Left forelimb (tissue), 1 donor: ENCODE measurements around the gene R3HDM2.

ENCODE experiments used
- DNase-seq: peaks from one replicate; pipeline ENCODE4 v3.0.0-alpha.2; 2018; ENCODE audit warnings: low spot score

R3HDM2 gene

GRCh38 chr12:57229046-57229633 lies 201.7 kb downstream of the R3HDM2 start:
- no peak for DNase-seq

DNA sequence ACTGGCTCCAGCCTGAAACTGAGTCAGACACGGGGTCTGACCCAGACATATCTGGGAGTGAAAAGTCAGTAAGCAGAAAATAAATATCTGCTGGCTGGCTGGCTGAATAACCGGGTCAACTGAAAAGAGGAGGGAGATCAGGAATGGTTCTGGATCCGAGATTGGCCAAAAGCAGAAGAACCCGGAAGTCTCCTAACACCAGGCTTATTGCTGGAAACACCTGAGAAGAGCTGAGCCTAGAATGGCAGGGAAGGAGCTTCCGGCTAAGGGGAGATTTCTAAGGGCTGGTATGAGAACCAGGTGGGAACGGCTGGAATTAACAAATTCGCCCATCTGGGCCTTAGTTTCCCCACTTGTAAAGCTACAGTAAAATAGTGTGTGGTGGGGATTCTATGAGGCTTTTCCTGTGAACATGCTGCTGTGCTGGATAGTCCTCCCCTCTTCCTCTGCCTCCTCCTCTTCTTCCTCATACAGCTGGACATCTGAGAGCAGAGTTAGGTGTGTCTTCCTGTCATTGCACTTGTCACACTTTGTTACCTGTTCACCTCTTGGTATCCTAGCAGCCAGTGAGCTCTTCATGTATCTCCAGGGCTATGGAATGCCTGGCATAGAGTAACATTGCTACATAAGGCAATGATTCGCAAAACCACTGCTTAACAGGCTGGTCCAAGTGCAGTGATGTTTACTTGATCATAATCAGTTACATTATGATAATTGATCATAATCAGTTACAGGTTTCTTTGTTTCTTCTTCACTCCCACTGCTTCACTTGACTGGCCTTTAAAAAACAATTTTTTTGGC lies 203.3 kb downstream of the R3HDM2 start:
- no peak for DNase-seq

GRCh38 chr12:57226588-57227314 lies 204.1 kb downstream of the R3HDM2 start:
- no peak for DNase-seq

DNA sequence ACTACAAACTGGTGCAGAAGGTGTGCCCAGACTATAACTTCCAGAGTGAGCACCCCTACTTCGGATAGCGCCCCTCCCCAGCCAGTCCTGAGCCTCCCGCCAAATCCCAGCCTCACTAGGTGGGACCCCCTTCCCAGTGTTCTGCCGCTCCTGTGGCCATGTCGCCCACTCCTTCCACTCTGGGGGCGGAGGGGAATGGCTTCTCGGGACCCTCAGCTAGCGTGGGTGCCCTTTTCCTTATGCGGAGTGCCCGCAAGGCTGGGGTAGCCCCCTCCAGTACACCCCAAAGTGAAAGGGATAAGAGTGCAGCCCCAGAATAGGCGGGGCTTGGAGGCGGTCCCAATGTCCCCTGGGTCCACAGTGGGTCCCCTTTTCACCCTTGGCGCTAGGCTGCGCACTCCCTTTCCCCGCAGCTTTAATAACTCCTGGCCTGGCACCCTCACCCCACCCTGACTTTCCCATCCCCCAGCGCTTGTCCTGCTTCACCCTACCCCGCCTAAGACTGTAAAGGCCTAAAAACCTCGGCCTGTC lies 205.1 kb downstream of the R3HDM2 start:
- DNase-seq = no peak

DNA sequence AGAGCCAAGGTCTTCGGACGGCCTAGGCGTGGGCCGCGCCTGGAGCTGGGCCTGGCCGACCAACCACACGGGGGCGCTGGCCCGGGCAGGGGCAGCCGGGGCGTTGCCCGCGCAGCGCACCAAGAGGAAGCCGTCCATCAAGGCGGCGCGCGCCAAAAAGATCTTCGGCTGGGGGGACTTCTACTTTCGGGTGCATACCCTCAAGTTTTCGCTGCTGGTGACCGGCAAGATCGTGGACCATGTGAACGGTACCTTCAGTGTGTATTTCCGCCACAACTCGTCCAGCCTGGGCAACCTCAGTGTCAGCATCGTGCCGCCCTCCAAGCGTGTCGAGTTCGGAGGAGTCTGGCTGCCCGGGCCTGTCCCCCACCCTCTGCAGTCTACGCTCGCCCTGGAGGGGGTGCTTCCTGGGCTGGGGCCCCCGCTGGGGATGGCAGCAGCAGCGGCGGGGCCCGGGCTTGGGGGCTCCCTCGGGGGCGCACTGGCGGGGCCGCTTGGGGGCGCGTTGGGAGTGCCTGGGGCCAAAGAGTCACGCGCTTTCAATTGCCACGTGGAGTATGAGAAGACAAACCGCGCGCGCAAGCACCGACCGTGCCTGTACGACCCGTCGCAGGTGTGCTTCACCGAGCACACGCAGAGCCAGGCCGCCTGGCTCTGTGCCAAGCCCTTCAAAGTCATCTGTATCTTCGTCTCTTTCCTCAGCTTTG lies 205.7 kb downstream of the R3HDM2 start:
- no peak for DNase-seq

DNA sequence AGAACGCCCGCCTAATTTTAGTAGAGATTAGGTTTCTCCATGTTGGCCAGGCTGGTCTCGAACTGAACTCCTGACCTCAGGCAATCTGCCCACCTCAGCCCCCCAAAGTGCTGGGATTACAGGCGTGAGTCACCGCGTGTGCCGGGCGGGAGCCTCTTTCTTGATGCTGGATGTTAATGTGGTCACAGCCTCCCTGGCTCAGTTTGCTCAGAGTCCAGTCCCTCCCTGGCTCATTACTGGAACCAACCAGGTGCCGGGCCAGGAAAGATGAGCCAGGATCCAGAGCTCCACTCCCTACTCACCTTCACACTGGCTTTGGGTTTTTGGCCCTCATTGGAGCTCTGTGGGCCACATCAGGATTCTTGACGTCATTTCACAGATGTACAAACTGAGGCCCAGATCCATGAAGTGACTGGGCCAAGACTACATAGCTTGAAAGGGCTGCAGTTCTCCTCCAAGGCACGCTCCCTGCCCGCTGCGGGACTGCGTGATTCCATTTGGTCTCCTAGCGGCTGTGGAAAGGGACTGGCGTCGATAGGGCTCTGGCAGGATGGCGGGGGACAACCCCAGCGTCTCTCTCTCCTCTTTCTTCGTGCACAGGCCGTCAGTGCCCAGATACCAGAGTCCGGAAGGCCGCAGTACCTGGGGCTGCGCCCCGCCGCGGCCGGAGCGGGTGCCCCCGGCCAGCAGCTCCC lies 206.4 kb downstream of the R3HDM2 start:
- DNase-seq = no peak

GRCh38 chr12:57223191-57224165 lies 207.4 kb downstream of the R3HDM2 start:
- no peak for DNase-seq

DNA sequence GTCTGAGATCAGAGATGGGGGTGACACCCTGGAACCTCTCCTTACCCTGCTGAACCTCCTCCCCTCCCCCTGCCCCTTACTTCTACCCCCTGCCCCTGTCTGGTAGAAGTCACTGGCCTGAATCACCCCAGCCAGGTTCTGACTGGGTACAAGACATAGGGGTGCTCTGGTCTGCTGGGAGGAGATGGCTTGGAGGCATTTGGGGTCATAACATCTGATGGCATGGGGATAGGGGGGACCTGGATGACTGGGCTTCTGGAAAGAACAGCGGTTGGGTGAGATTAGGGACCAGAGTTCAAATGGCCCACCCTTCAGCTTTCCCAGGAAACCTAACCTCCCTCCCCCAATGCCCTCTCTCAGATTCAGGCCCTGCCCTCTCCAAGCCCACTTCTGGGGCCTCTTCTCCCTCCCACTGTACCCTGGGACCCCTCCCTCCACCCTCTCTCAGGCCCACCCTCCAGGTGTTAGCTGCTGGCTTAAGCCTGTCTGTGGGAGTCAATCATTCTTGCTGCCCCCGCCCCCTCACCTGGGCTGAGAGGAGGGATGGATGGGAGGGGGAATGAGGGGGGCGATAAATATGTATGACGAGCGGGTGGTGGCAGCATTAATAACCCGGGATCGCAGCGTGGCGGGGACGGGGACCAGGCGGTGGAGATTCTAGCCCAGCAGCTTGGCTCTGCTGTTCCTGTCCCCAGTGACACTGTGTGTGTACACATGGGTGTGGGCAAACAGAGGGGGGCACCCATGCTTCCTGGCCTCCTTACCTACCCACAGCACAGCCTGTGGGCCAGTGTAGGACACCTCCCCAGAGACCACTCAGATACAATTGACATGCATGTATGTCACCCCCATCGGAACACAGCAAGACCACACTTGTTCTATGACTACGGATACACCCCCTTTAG lies 208.3 kb downstream of the R3HDM2 start:
- no peak for DNase-seq

DNA sequence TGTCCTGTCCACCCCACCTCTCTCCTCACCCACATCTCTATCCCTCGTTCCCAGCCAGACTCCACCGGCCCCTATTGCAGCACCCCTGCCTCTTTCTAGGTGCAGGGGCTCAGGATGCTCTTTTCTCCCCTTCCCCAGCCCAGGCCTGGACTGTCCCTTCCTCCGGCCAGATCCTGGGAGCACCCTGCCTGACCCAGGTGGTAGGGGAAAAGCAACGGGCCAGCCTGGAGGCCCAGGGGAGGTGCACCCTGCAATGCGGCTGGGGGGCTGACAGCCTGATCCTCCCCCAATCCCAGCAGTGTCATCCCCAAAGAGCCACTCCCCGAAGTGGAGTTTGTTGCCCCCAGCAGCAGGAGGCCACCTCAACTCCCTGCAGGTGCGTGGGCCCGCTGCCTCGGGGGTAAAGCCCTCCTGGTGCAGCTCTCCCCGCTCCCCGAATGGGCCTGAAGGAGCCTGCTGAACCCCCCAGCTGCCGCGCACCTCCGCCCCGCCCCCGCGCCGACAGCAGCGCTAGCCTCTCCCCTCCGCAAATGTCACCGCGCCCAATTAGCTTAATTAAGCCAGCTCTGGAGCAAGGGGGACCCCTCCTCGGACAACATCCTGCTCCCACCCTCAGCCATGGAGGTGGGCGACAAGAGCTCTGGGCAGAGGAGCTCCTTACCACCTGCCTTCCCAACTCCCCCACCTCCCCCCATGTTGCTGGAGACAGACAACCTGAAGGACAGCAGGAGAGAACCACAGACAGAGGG lies 209.5 kb downstream of the R3HDM2 start:
- DNase-seq = no peak

GRCh38 chr12:57220770-57221168 lies 210.1 kb downstream of the R3HDM2 start:
- DNase-seq = no peak

DNA sequence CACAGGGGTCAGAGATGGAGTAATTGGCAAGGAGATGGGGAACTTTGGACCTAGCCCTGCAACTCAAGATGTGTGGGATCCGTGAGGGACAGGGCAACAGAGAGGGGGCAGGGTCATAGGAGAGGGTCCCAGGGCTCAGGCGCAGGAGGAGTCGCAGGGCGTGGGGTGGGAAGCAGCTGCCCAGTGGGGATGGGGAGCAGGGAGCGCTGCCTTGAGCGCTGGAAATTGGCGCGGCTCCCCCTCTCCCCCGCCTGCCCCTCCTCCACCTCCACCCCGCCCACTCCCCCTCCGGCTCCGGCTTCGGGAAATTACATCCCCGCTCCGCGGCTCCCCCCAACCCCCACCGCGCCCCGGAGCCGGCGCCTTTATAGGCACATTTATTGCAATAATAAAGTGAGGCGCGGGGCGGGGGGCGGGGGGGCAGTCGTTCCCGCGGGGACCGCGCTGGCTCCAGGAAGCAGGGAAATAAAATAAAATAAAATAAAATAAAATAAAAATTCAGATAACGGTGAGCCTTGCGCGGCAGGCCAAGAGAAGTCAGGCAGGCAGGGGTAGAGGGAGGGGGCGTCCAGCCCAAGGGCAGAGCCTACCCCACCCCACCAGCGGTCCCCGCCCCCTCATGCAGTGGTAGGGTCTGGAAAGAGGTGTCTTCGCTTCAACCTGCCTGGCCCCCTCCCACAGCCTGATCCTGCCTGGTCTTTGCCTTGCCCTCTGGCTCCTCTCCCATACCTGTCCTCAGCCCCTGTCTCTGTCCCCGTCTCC lies 210.7 kb downstream of the R3HDM2 start:
- DNase-seq = no peak

DNA sequence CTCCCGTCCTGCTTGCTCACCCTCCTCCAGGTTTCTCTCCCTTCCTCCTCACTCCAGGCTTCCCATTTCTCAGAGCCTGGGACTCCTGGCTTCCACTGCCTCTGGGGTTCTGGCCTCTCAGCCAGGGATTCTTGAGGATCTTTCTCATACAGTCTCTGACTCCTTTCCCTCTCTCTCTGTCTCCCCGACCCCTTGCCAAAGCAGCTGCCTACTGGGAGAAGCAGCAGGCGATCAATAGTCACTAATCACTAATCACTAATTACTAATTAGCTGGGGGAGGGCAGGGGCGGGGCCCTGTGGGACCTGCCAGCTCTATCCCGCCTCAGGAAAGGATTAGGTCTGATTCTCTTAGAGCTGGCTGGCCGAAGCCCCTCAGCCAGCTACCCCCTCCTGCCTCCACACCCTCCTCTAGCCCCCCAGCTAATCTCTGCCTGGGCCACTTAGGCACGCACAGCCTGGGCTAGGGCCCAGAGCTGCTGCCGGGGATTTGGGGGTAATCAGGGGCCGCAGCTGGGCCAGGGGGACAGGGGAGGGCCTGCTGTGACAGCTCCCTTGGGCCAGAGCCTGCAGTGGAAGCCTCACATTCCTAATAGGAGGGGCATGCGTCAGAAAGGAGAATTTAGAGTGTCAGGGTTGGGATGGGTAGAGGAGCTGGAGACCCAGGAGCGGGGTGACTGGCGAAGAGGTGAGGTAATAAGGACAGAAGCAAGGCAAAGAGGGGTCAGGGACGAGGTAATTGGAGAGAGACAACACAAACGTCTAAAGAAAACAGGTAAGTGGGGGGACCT lies 211.4 kb downstream of the R3HDM2 start:
- DNase-seq = no peak

- no peak for DNase-seq
These were observed 212.6 kb downstream of the R3HDM2 start for GRCh38 chr12:57218030-57218853.

GRCh38 chr12:57216921-57217879 lies 213.6 kb downstream of the R3HDM2 start:
- no peak for DNase-seq
